HepG2 (cell line): ENCODE data around the gene LMOD1. TPM values are rescaled to one million over a fixed set of nuclear protein-coding genes. Genes with fewer than 3 reads are reported as not detected.

Experiments
- CEBPB ChIP-seq: IDR thresholded peaks from 2 replicates; pipeline ENCODE4 v1.6.1; 2011; ENCODE audit warnings: low read depth, low read length, improper control_type of control experiment, borderline replicate concordance
- CHD4 ChIP-seq: fragments of 200-600 bp; sonication (generic); IDR thresholded peaks from 2 replicates; pipeline ENCODE4 v1.7.0; 2017; ENCODE audit warnings: mild to moderate bottlenecking, low read length, borderline replicate concordance
- GATAD2A ChIP-seq: IDR thresholded peaks from 2 replicates; pipeline ENCODE4 v1.6.1; 2016
- HES4 ChIP-seq: sonication (generic); formaldehyde crosslinking; IDR thresholded peaks from 2 replicates; pipeline ENCODE4 v1.9.0; 2021; ENCODE audit warnings: mild to moderate bottlenecking, missing genetic modification reagents, borderline replicate concordance
- KDM3A ChIP-seq: IDR thresholded peaks from 2 replicates; pipeline ENCODE4 v1.6.1; 2018; ENCODE audit warnings: low read depth, missing compliant biosample characterization
- MYC ChIP-seq: sonication (generic); formaldehyde crosslinking; IDR thresholded peaks from 2 replicates; pipeline ENCODE4 v1.9.0; 2021; ENCODE audit warnings: missing genetic modification reagents, borderline replicate concordance
- PRPF4 ChIP-seq: fragments of 200-400 bp; formaldehyde crosslinking; IDR thresholded peaks from 2 replicates; pipeline ENCODE4 v1.6.1; 2016; ENCODE audit warnings: low read length, low read depth; ENCODE audit not compliant: poor library complexity, severe bottlenecking
- SAFB2 ChIP-seq: sonication (generic); formaldehyde crosslinking; IDR thresholded peaks from 2 replicates; pipeline ENCODE4 v1.5.1; 2020; ENCODE audit warnings: missing genetic modification reagents, low read depth, mild to moderate bottlenecking, borderline replicate concordance
- WIZ ChIP-seq: sonication (generic); formaldehyde crosslinking; IDR thresholded peaks from 2 replicates; pipeline ENCODE4 v1.5.1; 2020; ENCODE audit warnings: mild to moderate bottlenecking, missing genetic modification reagents
- ZFAT ChIP-seq: sonication (generic); formaldehyde crosslinking; conservative IDR thresholded peaks from 2 replicates; pipeline ENCODE4 v1.8.1; 2023; ENCODE audit warnings: missing genetic modification reagents, inconsistent platforms
- ZNF530 ChIP-seq: sonication (generic); formaldehyde crosslinking; IDR thresholded peaks from 2 replicates; pipeline ENCODE4 v1.5.0; 2020; ENCODE audit warnings: low read depth, mild to moderate bottlenecking, missing genetic modification reagents
- ZNF713 ChIP-seq: sonication (generic); formaldehyde crosslinking; IDR thresholded peaks from 2 replicates; pipeline ENCODE4 v1.4.0; 2020; ENCODE audit warnings: mild to moderate bottlenecking, missing genetic modification reagents
- ZNF839 ChIP-seq: sonication (generic); formaldehyde crosslinking; IDR thresholded peaks from 2 replicates; pipeline ENCODE4 v1.4.0; 2020; ENCODE audit warnings: missing genetic modification reagents, mild to moderate bottlenecking, borderline replicate concordance
- polyA plus RNA-seq, 8 experiments: library from polyadenylated mRNA; depleted of rRNA in 3 of 8; stranded (reverse) in 7 of 8; unstranded in 1 of 8; fragments of >200 nt; fragmentation: Illumina TruSeq in 4 of 8; extraction: Trizol in 4 of 8; gene quantifications; 2 replicates each; pipeline versions ENCODE4 v1.2.1 to v1.2.3, GENCODE V29; 2011 to 2016; ENCODE audit warnings: low read depth in 4 of 8, missing spikeins in 1 of 8, mixed read lengths in 1 of 8; ENCODE audit not compliant: insufficient read depth in 1 of 8
- total RNA-seq, 5 experiments: library from RNA; depleted of rRNA; stranded (reverse); fragments of >200 nt; fragmentation: Illumina TruSeq; extraction: Trizol; gene quantifications; 2 replicates each; pipeline ENCODE4 v1.2.3, GENCODE V29; 2016; ENCODE audit warnings: low read depth in 1 of 5
- TF ChIP-seq, protein P1 (sequence below): sonication (generic); formaldehyde crosslinking; IDR thresholded peaks from 2 replicates; pipeline ENCODE4 v1.4.0; 2020; ENCODE audit warnings: missing genetic modification reagents, mild to moderate bottlenecking, borderline replicate concordance
- TF ChIP-seq, protein P2 (sequence below): sonication (generic); formaldehyde crosslinking; IDR thresholded peaks from 2 replicates; pipeline ENCODE4 v1.4.0; 2020; ENCODE audit warnings: missing genetic modification reagents
- TF ChIP-seq, protein P3 (sequence below): sonication (generic); formaldehyde crosslinking; IDR thresholded peaks from 2 replicates; pipeline ENCODE4 v1.8.0; 2022; ENCODE audit warnings: mild to moderate bottlenecking, missing genetic modification reagents, moderate library complexity
- TF ChIP-seq, protein P4 (sequence below): sonication (generic); formaldehyde crosslinking; IDR thresholded peaks from 2 replicates; pipeline ENCODE4 v1.4.0; 2020; ENCODE audit warnings: missing genetic modification reagents
- TF ChIP-seq, protein P5 (sequence below): sonication (generic); formaldehyde crosslinking; IDR thresholded peaks from 2 replicates; pipeline ENCODE4 v1.4.0; 2020; ENCODE audit warnings: missing genetic modification reagents
- TF ChIP-seq, protein P6 (sequence below): sonication (generic); formaldehyde crosslinking; IDR thresholded peaks from 2 replicates; pipeline ENCODE4 v1.4.0; 2020; ENCODE audit warnings: low read depth, mild to moderate bottlenecking, missing genetic modification reagents
- TF ChIP-seq, protein P7 (sequence below): IDR thresholded peaks from 2 replicates; pipeline ENCODE4 v1.6.1; 2016; ENCODE audit warnings: control low read depth

Gene LMOD1
- total and polyA plus RNA-seq, 2 of the 13 experiments (the other 11 are each of a cell fraction or from before 2014, with no cell fraction given) = not detected

DNA sequence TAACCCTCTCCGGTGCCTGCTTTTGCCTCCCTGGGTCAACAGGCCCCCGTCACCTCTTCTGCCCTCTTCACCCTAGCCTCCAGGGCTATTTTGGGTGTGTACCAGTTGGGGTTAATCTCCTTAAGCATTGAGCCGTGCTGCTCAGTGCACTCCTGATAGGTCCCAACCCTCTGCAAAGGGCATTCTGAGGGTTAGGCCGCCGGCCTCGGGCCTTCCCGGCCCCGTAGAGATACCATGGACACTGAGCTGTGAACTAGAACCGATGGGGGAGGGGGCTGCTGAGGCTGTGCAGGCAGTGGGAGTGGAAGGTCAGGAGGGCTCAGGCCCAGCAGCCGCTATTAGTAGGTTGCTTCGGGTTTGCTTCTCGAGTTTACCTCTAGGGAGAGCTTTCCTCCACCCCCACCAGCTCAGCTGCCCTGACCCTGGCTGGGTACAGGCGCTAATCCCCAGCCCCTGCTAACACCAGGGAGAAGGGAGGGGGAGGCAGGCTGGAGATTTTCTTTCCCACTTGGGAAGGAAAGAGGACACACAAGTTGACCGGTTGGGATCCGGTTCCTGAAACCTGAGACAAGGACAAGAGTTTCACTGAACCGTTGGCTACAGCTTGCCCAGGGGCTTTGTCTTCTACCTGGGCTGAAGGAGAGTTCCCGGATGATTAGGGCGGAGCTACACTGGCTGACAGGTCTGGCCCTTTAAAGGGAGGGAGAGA lies 4.8 kb downstream of the LMOD1 start (continued):
- TF ChIP-seq, protein P1, sequence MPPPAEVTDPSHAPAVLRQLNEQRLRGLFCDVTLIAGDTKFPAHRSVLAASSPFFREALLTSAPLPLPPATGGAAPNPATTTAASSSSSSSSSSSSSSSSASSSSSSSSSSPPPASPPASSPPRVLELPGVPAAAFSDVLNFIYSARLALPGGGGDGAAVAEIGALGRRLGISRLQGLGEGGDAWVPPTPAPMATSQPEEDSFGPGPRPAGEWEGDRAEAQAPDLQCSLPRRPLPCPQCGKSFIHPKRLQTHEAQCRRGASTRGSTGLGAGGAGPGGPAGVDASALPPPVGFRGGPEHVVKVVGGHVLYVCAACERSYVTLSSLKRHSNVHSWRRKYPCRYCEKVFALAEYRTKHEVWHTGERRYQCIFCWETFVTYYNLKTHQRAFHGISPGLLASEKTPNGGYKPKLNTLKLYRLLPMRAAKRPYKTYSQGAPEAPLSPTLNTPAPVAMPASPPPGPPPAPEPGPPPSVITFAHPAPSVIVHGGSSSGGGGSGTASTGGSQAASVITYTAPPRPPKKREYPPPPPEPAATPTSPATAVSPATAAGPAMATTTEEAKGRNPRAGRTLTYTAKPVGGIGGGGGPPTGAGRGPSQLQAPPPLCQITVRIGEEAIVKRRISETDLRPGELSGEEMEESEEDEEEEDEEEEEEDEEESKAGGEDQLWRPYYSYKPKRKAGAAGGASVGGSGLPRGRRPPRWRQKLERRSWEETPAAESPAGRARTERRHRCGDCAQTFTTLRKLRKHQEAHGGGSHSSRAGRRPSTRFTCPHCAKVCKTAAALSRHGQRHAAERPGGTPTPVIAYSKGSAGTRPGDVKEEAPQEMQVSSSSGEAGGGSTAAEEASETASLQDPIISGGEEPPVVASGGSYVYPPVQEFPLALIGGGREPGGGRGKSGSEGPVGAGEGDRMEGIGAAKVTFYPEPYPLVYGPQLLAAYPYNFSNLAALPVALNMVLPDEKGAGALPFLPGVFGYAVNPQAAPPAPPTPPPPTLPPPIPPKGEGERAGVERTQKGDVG (CRISPR knock-in tag) = no peak
- TF ChIP-seq, protein P2, sequence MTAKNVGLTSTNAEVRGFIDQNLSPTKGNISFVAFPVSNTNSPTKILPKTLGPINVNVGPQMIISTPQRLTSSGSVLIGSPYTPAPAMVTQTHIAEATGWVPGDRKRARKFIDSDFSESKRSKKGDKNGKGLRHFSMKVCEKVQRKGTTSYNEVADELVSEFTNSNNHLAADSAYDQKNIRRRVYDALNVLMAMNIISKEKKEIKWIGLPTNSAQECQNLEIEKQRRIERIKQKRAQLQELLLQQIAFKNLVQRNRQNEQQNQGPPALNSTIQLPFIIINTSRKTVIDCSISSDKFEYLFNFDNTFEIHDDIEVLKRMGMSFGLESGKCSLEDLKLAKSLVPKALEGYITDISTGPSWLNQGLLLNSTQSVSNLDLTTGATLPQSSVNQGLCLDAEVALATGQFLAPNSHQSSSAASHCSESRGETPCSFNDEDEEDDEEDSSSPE (CRISPR knock-in tag) = no peak
- TF ChIP-seq, protein P3, sequence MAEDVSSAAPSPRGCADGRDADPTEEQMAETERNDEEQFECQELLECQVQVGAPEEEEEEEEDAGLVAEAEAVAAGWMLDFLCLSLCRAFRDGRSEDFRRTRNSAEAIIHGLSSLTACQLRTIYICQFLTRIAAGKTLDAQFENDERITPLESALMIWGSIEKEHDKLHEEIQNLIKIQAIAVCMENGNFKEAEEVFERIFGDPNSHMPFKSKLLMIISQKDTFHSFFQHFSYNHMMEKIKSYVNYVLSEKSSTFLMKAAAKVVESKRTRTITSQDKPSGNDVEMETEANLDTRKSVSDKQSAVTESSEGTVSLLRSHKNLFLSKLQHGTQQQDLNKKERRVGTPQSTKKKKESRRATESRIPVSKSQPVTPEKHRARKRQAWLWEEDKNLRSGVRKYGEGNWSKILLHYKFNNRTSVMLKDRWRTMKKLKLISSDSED = no peak
- TF ChIP-seq, protein P4, sequence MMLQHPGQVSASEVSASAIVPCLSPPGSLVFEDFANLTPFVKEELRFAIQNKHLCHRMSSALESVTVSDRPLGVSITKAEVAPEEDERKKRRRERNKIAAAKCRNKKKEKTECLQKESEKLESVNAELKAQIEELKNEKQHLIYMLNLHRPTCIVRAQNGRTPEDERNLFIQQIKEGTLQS (CRISPR knock-in tag) = no peak
- TF ChIP-seq SAFB2 (CRISPR knock-in tag) (no peak), ZNF713 (CRISPR knock-in tag) (no peak), ZNF839 (CRISPR knock-in tag) (no peak), KDM3A (no peak), PRPF4 (no peak), ZFAT (no peak), CHD4 (no peak), GATAD2A (CRISPR knock-in tag) (peak; percentile 39; the same call in 1 of the 2 replicates), WIZ (CRISPR knock-in tag) (no peak), ZNF530 (no peak), HES4 (no peak), MYC (CRISPR knock-in tag) (no peak), CEBPB (no peak)
- TF ChIP-seq, protein P5, sequence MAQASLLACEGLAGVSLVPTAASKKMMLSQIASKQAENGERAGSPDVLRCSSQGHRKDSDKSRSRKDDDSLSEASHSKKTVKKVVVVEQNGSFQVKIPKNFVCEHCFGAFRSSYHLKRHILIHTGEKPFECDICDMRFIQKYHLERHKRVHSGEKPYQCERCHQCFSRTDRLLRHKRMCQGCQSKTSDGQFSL (CRISPR knock-in tag) = no peak
- TF ChIP-seq, protein P6, sequence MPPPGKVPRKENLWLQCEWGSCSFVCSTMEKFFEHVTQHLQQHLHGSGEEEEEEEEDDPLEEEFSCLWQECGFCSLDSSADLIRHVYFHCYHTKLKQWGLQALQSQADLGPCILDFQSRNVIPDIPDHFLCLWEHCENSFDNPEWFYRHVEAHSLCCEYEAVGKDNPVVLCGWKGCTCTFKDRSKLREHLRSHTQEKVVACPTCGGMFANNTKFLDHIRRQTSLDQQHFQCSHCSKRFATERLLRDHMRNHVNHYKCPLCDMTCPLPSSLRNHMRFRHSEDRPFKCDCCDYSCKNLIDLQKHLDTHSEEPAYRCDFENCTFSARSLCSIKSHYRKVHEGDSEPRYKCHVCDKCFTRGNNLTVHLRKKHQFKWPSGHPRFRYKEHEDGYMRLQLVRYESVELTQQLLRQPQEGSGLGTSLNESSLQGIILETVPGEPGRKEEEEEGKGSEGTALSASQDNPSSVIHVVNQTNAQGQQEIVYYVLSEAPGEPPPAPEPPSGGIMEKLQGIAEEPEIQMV (CRISPR knock-in tag) = no peak
- TF ChIP-seq, protein P7, sequence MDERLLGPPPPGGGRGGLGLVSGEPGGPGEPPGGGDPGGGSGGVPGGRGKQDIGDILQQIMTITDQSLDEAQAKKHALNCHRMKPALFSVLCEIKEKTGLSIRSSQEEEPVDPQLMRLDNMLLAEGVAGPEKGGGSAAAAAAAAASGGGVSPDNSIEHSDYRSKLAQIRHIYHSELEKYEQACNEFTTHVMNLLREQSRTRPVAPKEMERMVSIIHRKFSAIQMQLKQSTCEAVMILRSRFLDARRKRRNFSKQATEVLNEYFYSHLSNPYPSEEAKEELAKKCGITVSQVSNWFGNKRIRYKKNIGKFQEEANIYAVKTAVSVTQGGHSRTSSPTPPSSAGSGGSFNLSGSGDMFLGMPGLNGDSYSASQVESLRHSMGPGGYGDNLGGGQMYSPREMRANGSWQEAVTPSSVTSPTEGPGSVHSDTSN (CRISPR knock-in tag) = no peak
